SK-N-SH (cell line): ENCODE data around the gene EP400. TPM values are rescaled to one million over a fixed set of nuclear protein-coding genes. Genes with fewer than 3 reads are reported as not detected.

Experiments used
- CTCF ChIA-PET: fragments of 300-600, 350-600 bp; formaldehyde crosslinking; extraction: SDS; loops from one replicate; lab custom pipeline; 2021; lab: Yijun Ruan, JAX
- POLR2A ChIA-PET: fragments of 350-600 bp; sonication (Branson Sonifier 250); formaldehyde crosslinking; extraction: SDS; loops from one replicate; lab custom pipeline; 2020; ENCODE audit warnings: antibody characterized with exemption, inconsistent platforms; lab: Yijun Ruan, JAX
- DNase-seq: peaks from one replicate; pipeline ENCODE4 v3.0.0; 2012
- H2AFZ ChIP-seq: fragments of 200-600 bp; sonication (generic); 2 replicates; pipeline ENCODE4 v1.8.1; 2016; ENCODE audit warnings: antibody characterized with exemption, mild to moderate bottlenecking, low read depth
- H3F3A ChIP-seq: fragments of 200-600 bp; sonication (generic); replicated peaks from 2 replicates; pipeline ENCODE3; 2016; ENCODE audit warnings: antibody characterized with exemption, mild to moderate bottlenecking; ENCODE audit not compliant: insufficient read depth
- H3K27ac ChIP-seq, 2 experiments: fragments of 200-500 bp in 1 of 2; fragments of 200-600 bp in 1 of 2; sonication (Bioruptor generic) in 1 of 2; sonication (generic), shearing (Covaris generic) in 1 of 2; 2 replicates each; pipeline versions ENCODE4 v1.5.1 to v1.6.1; 2014 to 2016; ENCODE audit warnings: low read depth in 2 of 2, inconsistent platforms in 1 of 2, low read length in 1 of 2, mild to moderate bottlenecking in 1 of 2, mixed read lengths in 1 of 2
- H3K27me3 ChIP-seq: fragments of 200-600 bp; sonication (generic), shearing (Covaris generic); 2 replicates; pipeline ENCODE4 v1.6.1; 2016; ENCODE audit warnings: mixed run types; ENCODE audit not compliant: insufficient read depth
- H3K36me3 ChIP-seq, 2 experiments: fragments of 200-500 bp in 1 of 2; fragments of 200-600 bp in 1 of 2; sonication (Bioruptor generic) in 1 of 2; sonication (generic) in 1 of 2; replicated peaks in 1 of 2; 2 replicates each; pipeline versions ENCODE3 to v1.5.1; 2014 to 2016; ENCODE audit warnings: low read length in 1 of 2, mild to moderate bottlenecking in 1 of 2; ENCODE audit not compliant: insufficient read depth in 2 of 2, control insufficient read depth in 1 of 2
- H3K4me1 ChIP-seq, 2 experiments: fragments of 200-500 bp in 1 of 2; fragments of 200-600 bp in 1 of 2; sonication (Bioruptor generic) in 1 of 2; sonication (generic), shearing (Covaris generic) in 1 of 2; 2 replicates each; pipeline versions ENCODE4 v1.5.1 to v1.6.1; 2014 to 2016; ENCODE audit warnings: low read depth in 1 of 2, low read length in 1 of 2, mixed run types in 1 of 2; ENCODE audit not compliant: insufficient read depth in 2 of 2, control insufficient read depth in 1 of 2
- H3K4me2 ChIP-seq: fragments of 200-600 bp; sonication (generic), shearing (Covaris generic); 2 replicates; pipeline ENCODE4 v1.6.1; 2017; ENCODE audit warnings: mixed run types
- H3K4me3 ChIP-seq, 2 experiments: fragments of 200-500 bp in 1 of 2; fragments of 200-600 bp in 1 of 2; sonication (Bioruptor generic) in 1 of 2; sonication (generic), shearing (Covaris generic) in 1 of 2; 2 replicates each; pipeline versions ENCODE4 v1.5.1 to v1.8.1; 2014 to 2016; ENCODE audit warnings: low read depth in 2 of 2, inconsistent platforms in 1 of 2, low read length in 1 of 2, mild to moderate bottlenecking in 1 of 2, mixed read lengths in 1 of 2, moderate library complexity in 1 of 2
- H3K79me2 ChIP-seq: fragments of 200-600 bp; sonication (generic); 2 replicates; pipeline ENCODE4 v1.8.1; 2017; ENCODE audit warnings: mild to moderate bottlenecking; ENCODE audit not compliant: insufficient read depth
- H3K9ac ChIP-seq: fragments of 200-600 bp; sonication (generic); 2 replicates; pipeline ENCODE4 v1.6.1; 2017; ENCODE audit warnings: mixed run types
- H3K9me2 ChIP-seq: fragments of 200-600 bp; sonication (generic); 2 replicates; pipeline ENCODE4 v1.6.1; 2017; ENCODE audit warnings: mixed run types
- H3K9me3 ChIP-seq: fragments of 200-600 bp; sonication (generic); 2 replicates; pipeline ENCODE4 v1.6.1; 2017; ENCODE audit warnings: mixed run types, mild to moderate bottlenecking, moderate library complexity
- H4K20me1 ChIP-seq: fragments of 200-600 bp; sonication (generic); 2 replicates; pipeline ENCODE4 v1.6.1; 2017; ENCODE audit warnings: mild to moderate bottlenecking, mixed run types; ENCODE audit not compliant: insufficient read depth
- CHD2 ChIP-seq: fragments of 150-350 bp; IDR thresholded peaks from 2 replicates; pipeline ENCODE4 v1.6.1; 2018; ENCODE audit warnings: low read length; ENCODE audit not compliant: partially characterized antibody
- CTCF ChIP-seq: fragments of 200-600 bp; sonication (generic); IDR thresholded peaks from 2 replicates; pipeline ENCODE4 v1.6.1; 2017; ENCODE audit warnings: antibody characterized with exemption, mild to moderate bottlenecking, moderate library complexity
- ELF1 ChIP-seq: IDR thresholded peaks from 2 replicates; pipeline ENCODE4 v1.4.0; 2012
- JUND ChIP-seq: IDR thresholded peaks from 2 replicates; pipeline ENCODE4 v1.4.0; 2012
- NRF1 ChIP-seq: IDR thresholded peaks from 2 replicates; pipeline ENCODE4 v1.6.1; 2012; ENCODE audit warnings: low read depth, mild to moderate bottlenecking, low read length
- PBX3 ChIP-seq: IDR thresholded peaks from 2 replicates; pipeline ENCODE4; 2012
- RCOR1 ChIP-seq: fragments of 150-350 bp; IDR thresholded peaks from 2 replicates; pipeline ENCODE4 v1.6.1; 2017; ENCODE audit warnings: antibody characterized with exemption, low read length
- REST ChIP-seq: IDR thresholded peaks from 2 replicates; pipeline ENCODE4 v1.6.1; 2012; ENCODE audit warnings: mild to moderate bottlenecking, low read depth, low read length, moderate library complexity
- RFX5 ChIP-seq: IDR thresholded peaks from 2 replicates; pipeline ENCODE4 v1.6.1; 2012; ENCODE audit warnings: mild to moderate bottlenecking, improper control_type of control experiment, low read length
- RXRA ChIP-seq: IDR thresholded peaks from 2 replicates; pipeline ENCODE4 v1.4.0; 2012; ENCODE audit warnings: low read depth, mild to moderate bottlenecking, borderline replicate concordance
- SIN3A ChIP-seq: IDR thresholded peaks from 2 replicates; pipeline ENCODE4 v1.6.1; 2012; ENCODE audit warnings: low read depth, mild to moderate bottlenecking, low read length, moderate library complexity, borderline replicate concordance
- USF1 ChIP-seq: IDR thresholded peaks from 2 replicates; pipeline ENCODE4 v1.4.0; 2012; ENCODE audit warnings: low read depth, borderline replicate concordance
- ZBTB33 ChIP-seq: IDR thresholded peaks from 2 replicates; pipeline ENCODE4 v1.4.0; 2012; ENCODE audit warnings: low read depth, borderline replicate concordance
- WGBS: methylation state at CpG from one replicate; pipeline ENCODE4 v1.1.6; 2017; ENCODE audit warnings: low lambda C conversion rate; 5-methylcytosine and 5-hydroxymethylcytosine counted together
- polyA plus RNA-seq, 3 experiments: library from polyadenylated mRNA; depleted of rRNA; stranded (reverse); fragments of >200 nt; gene quantifications; 2 replicates each; pipeline ENCODE4 v1.2.3, GENCODE V29; 2012

EP400 gene
- polyA plus RNA-seq, 1 of the 3 experiments (the other 2 are of a cell fraction): 7.0 TPM

GRCh38 chr12:131943389-131943788 is 6.4 kb upstream of the EP400 start (continued):
- TF ChIP-seq REST (no peak), ELF1 (no peak), CHD2 (no peak), USF1 (no peak), ZBTB33 (no peak), PBX3 (no peak), NRF1 (no peak), JUND (no peak), RCOR1 (no peak), RFX5 (no peak)
- TF ChIP-seq, all 33 proteins: peak for 0

GRCh38 chr12:131943876-131944275 is 5.9 kb upstream of the EP400 start:
- 94% methylated on average over 10 of the region's 10 CpGs for WGBS
- POLR2A ChIA-PET: no interaction called here
- no peak for DNase-seq

More at GRCh38 chr12:131943876-131944275, 5.9 kb upstream of the EP400 start:
- H3K27me3 ChIP-seq: no peaks in the 10 kb centered on the region
- H3K4me2 ChIP-seq: no peak overlapping the region
- H3K4me3 ChIP-seq: no peak overlapping the region
- H3K9me2 ChIP-seq: no peaks in the 10 kb centered on the region
- H3K36me3 ChIP-seq: peaks cover 0 to 24% of the 10 kb centered on the region in 2 experiments
- no peaks in the 10 kb centered on the region for H4K20me1 ChIP-seq
- no peaks in the 10 kb centered on the region for H3K4me1 ChIP-seq
- H2AFZ ChIP-seq: no peak overlapping the region
- H3F3A ChIP-seq: peaks cover 14% of the 10 kb centered on the region
- no peaks in the 10 kb centered on the region for H3K9me3 ChIP-seq
- CTCF ChIA-PET: interaction anchor here (0.6 to 1.0 kb wide), 2 partner anchors 113 to 187 kb away, joined by 3 read pairs; no protein-coding TSS in a partner anchor
- no peaks in the 10 kb centered on the region for H3K79me2 ChIP-seq
- H3K9ac ChIP-seq: no peak overlapping the region
- TF ChIP-seq RCOR1 (no peak), SIN3A (no peak), CTCF (no peak), PBX3 (no peak), RXRA (no peak)
- no peak overlapping the region for H3K27ac ChIP-seq
